Ureter (tissue), 1 donor: ENCODE measurements around the gene PRR15L. TPM values are rescaled to one million over a fixed set of nuclear protein-coding genes. Genes with fewer than 3 reads are reported as not detected.
A peak's percentile ranks its signal among the peaks of the same experiment; 100 is the strongest.
"Not testable (repeated sequence)": the region's sequence is repeated elsewhere in the genome, so short reads cannot be mapped to it uniquely, and the experiment has no call there.

Experiments used
- DNase-seq: peaks from one replicate; pipeline ENCODE4 v3.0.0-alpha.2; 2020; ENCODE audit warnings: low spot score
- total RNA-seq: library from RNA; stranded (reverse); gene quantifications from one replicate; pipeline ENCODE4 v1.2.4, GENCODE V29; 2023
- donor health status: DM: yes; HTN: yes; CAD: no.

The PRR15L gene
- total RNA-seq = 12.2 TPM

GRCh38 chr17:47957591-47958490, at the start of gene PRR15L:
PRR15L (minus strand) TSS chr17:47957883; CDS start chr17:47953234, 4,649 bp downstream.
- peak; percentile 76 for DNase-seq

DNA sequence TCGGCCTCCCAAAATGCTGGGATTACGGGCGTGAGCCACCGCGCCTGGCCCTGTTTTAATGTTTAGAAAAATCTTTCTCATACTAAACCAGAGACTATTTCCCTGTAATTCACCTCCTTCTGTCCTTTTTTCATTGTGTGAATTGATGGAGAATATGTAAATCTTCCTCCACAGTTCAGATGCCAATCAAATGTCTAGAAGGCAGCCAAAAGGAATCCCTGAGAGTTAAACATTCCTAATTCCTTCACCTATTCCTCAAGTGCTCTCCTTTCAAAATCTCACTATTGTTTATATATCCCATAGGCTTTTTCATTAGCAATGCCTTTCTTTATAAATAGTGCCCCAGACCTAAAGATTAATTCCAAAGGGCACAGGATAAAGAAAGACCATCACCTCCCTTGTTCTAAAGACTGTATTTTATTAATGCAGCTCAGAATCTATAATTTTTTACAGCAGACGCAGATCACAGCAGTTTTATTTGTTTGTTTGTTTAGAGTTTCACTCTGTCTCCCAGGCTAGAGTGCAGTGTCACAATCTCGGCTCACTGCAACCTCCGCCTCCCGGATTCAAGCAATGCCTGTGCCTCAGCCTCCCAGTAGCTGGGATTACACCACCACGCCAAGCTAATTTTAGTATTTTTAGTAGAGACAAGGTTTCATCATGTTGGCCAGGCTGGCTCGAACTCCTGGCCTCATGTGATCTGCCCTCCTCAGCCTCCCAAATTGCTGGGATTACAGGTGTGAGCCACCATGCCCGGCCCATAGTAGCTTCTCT, 49.4 kb upstream of the PRR15L start:
- DNase-seq = no peak

DNA sequence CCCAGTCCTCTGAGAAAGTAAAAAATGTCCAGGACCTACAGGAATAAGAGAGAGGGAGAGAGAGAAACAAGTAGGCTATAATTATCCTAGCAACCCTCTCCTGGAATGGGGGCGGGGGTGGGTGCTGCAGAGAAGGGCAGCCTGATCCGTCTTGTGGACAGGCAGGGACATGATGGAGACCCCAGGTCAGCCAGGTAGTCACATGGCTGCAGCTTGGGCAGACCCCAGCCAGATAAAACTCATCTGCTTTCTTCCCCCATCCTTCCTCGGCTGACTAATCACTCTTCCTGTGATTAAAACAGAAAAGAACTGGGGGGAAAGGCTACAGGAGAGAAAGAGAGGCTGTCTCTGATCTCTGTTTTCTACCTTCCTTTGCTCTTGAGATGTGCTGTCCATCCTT, 47.3 kb upstream of the PRR15L start:
- no peak for DNase-seq

DNA sequence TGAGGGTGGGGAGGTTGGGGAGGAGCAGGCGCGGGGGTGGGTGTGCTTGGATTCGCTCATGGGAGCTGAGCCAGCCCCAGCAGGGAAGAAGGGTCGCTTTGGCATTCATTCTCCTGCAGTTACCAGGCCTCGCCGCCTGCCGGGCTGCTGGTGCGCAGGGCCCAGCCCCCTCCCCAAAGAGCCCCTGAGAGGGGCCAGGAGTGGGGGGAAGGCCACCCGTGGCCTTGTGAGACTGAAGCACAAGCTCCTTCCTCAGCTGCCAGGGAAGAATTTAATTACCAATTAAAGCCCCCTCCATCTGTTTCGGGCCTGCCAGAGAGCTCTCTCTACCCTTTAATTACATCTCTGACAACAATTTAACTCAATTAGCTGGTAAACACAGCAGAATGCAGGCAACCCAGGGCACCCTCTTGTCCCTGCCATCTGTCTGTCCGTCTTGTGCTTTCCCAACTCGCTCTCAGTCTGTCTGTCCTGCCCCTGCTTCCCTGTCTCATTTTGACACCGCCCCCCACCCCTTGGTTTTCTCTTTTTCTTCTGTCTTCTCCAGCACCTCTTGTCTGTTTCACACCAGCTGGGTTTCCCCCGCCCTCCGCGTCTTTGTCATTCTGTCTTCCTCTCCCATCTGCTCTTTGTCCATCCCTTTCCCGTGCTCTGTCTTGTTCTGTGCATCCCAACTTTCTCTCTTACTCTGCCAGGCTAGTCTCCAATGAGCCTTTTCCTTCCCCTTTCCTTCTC, 45.9 kb upstream of the PRR15L start:
- DNase-seq = no peak

DNA sequence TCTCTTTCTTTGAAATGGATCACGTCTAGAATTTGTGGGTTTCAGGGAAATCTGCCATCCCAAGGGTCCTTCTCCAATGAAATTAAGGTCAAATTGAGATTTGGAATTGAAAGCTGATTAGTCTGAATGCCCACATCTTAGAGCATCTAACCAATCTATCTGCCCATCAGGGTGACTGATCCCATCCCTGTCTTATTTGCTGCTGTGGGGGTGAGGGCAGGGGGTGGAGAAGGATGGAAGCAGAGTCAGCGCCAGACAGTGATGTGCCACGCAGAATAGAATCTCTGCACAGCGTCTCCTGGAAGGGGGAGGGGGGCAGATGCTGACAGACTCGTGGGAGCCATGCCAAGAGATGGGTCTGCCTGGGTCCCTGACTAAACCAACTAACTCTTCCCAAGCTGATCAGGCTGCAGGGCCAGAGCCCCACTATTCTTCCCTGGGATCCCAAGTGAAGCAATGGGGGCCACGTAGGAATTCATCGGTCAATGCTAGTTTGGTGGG, 45.3 kb upstream of the PRR15L start:
- no peak for DNase-seq

DNA sequence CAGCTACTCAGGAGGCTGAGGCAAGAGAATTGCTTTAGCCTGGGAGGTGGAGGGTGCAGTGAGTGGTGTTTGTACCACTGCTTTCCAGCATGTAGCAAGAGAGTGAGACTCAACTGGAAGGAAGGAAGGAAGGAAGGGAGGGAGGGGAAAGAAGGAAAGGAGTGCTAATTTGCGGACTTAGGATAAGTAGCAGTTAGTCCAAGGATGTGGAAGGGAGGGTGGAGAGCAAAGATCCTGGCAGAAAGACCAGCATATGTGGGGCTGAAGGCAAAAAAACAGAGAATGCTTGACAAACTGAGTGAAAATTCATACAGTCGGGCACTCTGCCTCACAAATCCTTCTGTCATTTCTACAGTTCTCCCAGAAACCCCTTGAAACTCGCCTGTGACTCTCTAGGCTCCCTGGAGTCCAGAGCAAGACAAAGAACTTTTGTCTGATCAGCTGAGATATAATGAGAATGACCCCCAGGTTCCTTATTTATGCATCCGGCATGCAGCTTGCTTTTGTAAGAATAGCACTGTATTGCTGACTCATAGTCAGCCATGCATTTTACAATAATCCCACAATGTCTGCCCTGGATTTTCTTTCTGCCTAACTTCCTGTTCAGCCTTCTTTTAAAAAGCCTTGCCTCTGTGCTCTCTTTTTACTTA, 44.7 kb upstream of the PRR15L start:
- DNase-seq = no peak

GRCh38 chr17:48001657-48002056, 44.0 kb upstream of the PRR15L start:
- DNase-seq = not testable (repeated sequence)

DNA sequence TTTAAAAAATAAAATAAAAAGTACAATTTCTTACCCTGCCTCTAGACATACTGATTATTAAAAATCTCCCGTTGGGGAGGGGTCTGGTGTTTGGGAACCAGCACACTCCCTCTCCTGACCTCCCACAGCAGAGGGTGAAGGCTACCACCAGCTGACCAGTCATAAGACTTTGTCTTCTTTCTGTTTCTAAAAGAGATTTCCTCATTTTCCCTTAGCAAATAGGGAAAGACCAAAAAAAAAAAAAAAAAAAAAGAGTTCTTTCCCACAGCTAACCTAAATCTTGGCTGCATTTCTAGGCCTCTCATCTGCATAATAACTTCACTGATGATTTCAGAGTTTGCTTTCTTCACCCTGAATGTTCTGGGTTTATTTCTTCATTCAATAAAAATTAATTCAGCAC, 43.5 kb upstream of the PRR15L start:
- no peak for DNase-seq

- DNase-seq = no peak
Measured at GRCh38 chr17:47999582-47999981, 41.9 kb upstream of the PRR15L start.

- no peak for DNase-seq
Measured at GRCh38 chr17:47998044-47998443, 40.4 kb upstream of the PRR15L start.

GRCh38 chr17:47997586-47997985, 39.9 kb upstream of the PRR15L start:
- no peak for DNase-seq

GRCh38 chr17:47996201-47996600, 38.5 kb upstream of the PRR15L start:
- DNase-seq = no peak

GRCh38 chr17:47995241-47995935, 37.7 kb upstream of the PRR15L start:
- DNase-seq = no peak

- no peak for DNase-seq
Measured at GRCh38 chr17:47994724-47995123, 37.0 kb upstream of the PRR15L start.

- no peak for DNase-seq
Measured at GRCh38 chr17:47993964-47994363, 36.3 kb upstream of the PRR15L start.

GRCh38 chr17:47993031-47993564, 35.4 kb upstream of the PRR15L start:
- DNase-seq = no peak

GRCh38 chr17:47992216-47992615, 34.5 kb upstream of the PRR15L start:
- DNase-seq = no peak

DNA sequence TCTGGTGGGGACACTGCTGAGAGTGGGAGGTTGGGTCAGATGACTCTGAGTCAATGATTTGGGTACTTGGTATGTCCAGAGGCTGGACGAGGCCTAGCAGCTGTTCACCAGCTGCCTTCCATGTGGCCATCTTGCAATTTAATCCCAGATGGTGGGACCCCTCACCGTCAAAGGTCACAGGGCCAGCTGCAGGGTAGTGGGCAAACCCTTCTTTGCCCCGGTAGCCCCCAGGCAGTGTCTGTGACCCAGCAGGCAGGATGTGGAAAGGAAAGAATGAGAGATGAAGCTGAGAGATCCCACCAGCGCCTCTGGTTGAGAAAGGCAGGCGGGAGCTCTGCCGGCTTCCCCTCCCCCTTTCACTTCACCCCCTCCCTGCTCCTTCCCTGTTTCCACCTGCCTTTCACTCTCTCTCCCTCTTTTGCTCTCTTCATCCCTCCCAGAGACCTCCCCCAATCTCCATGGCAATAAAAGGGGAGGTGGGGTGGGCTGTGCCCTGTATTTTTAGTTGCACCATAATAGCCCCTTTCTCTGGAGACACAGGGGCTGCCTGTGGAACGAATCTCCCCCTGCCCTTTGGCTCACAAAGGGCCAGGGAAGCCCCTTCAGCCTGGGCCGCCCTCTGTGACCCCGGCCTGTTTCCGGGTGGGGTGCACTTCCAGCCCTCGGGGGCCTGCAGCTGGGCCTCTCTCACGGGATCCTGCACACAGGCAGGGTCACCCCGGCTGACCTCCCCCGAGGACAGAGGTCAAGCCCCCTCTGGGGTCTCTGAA, 33.5 kb upstream of the PRR15L start:
- no peak for DNase-seq

DNA sequence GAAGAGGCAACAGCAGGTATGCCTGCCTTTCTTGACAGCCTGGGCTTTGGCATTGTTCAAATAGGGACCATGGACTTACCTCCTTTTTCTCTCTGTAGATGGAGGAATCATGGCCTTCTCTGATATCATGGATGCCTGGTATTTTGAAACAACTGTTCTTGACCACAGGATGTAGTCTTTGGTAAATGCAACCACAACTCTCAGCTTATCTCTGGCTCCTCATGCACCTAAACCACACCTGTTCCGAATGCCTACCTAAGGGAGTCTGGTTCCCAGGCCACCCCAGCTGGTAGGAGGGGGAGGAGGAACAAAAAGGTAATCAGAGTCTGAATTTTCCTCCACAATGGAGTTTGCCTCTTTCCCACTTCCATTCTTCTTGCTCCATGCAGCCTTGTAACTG, 32.0 kb upstream of the PRR15L start:
- no peak for DNase-seq

GRCh38 chr17:47989159-47989558, 31.5 kb upstream of the PRR15L start:
- DNase-seq = no peak
